ENCODE results near the gene FCAMR.

Gene FCAMR

DNA sequence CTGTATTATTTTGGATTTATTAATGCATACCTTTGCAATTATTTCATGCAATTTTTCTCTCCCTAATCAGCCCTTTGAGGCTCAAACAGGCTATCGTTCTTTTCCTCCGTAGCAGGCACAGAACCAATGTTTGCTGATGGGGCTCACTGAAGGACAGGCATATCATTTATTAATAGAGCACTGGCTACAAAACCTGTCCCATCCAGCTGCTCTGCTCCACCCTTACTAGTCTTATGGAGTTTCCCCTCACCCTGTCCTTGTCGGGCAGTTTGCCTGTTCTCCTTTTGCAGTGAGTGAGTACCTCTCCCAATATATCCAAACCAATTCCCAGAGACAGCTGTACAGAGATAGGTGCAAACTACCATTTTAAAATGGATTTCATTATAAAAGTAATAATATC lies 16.6 kb upstream of the FCAMR start:
- Histone ChIP-seq H3K9ac (ENCODE audit: low read depth, low read length) (no peak overlapping the region), H3K27me3 (ENCODE audit: control insufficient read depth, insufficient read depth, low read length) (no peaks in the 10 kb centered on the region), H3K9me3 (ENCODE audit: control insufficient read depth, insufficient read depth, low read length) (no peaks in the 10 kb centered on the region), H3K4me3 (ENCODE audit: low read depth, low read length) (no peak overlapping the region), H3K4me1 (ENCODE audit: control insufficient read depth, insufficient read depth, low read length) (peaks cover 20% of the 10 kb centered on the region), H3K36me3 (ENCODE audit: control insufficient read depth, insufficient read depth, low read length) (no peaks in the 10 kb centered on the region)

DNA sequence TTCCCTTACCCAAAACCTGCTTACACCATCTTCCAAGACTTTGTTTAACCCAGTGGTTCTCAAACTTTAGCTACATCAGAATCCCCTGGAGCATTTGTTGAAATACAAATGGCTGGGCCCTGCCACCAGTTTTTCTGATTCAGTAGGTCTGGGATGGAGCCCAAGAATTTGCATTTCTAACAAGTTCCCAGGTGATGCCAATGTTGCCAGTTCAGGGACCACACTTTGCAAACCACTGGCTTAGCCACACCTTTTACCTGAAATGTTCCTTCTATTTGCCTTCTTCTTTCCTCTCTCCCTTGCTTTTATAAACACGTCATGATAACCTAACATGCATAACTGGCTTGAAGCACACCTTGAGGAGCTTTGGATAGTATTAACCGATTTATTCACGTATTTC lies 16.1 kb upstream of the FCAMR start:
- Histone ChIP-seq H3K36me3 (ENCODE audit: control insufficient read depth, insufficient read depth, low read length) (no peaks in the 10 kb centered on the region), H3K9me3 (ENCODE audit: control insufficient read depth, insufficient read depth, low read length) (no peaks in the 10 kb centered on the region), H3K4me3 (ENCODE audit: low read depth, low read length) (no peak overlapping the region), H3K9ac (ENCODE audit: low read depth, low read length) (no peak overlapping the region), H3K27me3 (ENCODE audit: control insufficient read depth, insufficient read depth, low read length) (no peaks in the 10 kb centered on the region), H3K4me1 (ENCODE audit: control insufficient read depth, insufficient read depth, low read length) (peaks cover 22% of the 10 kb centered on the region)

DNA sequence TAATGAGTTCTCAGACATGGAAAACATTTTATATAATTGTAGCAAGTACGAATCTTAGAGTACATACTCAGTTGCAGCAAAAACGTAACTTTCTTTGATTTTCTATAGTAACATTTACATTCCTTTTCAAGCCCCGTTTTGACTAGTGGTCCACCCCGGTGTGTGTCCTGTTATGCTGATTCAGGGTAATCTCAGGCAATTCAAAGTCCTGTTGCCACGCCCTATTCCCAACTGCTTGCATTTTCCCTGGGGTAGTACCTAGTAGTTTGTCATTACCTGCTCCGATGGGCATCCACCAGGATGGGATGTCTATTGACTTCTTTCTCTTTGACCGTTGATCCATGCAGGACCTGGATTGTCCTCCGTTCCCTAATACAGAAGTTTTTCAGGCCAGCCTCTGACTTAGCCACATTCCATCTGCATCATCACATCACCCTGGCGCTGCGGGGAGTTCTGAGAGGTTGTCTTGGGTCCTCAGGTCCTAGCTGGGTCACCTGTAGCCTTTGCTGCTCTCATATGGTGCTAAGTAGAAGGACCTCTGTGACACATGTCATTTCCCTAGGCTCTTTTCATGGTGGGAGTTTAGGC lies 15.0 kb upstream of the FCAMR start:
- peak overlapping the region; percentile 2 for H3K4me3 ChIP-seq (ENCODE audit: low read depth, low read length)
- H3K9ac ChIP-seq (ENCODE audit: low read depth, low read length) = no peak overlapping the region
- no peaks in the 10 kb centered on the region for H3K27me3 ChIP-seq (ENCODE audit: control insufficient read depth, insufficient read depth, low read length)
- H3K4me1 ChIP-seq (ENCODE audit: control insufficient read depth, insufficient read depth, low read length) = peaks cover 22% of the 10 kb centered on the region
- no peaks in the 10 kb centered on the region for H3K36me3 ChIP-seq (ENCODE audit: control insufficient read depth, insufficient read depth, low read length)
- no peaks in the 10 kb centered on the region for H3K9me3 ChIP-seq (ENCODE audit: control insufficient read depth, insufficient read depth, low read length)

DNA sequence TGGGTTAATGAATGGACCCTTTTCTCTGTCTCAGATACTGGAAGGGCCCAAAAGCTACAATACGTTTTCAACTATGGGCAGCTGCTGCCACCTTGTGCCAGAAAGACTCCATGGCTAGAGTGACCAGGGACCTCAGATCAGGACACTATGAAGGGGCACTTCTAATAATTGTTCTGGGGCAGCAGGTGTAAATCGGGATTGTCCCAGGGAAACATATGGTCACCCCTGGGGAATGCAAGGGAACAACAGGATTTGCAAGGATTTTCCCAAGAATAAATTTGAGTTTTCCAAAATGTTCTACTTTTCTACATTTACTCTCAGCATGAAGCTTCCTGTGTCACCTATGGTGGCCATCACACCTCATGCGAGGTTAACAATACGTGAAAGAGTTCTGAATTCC lies 12.0 kb upstream of the FCAMR start:
- H3K4me3 ChIP-seq (ENCODE audit: low read depth, low read length) = no peak overlapping the region
- H3K27me3 ChIP-seq (ENCODE audit: control insufficient read depth, insufficient read depth, low read length) = no peaks in the 10 kb centered on the region
- H3K9me3 ChIP-seq (ENCODE audit: control insufficient read depth, insufficient read depth, low read length) = no peaks in the 10 kb centered on the region
- peaks cover 22% of the 10 kb centered on the region for H3K4me1 ChIP-seq (ENCODE audit: control insufficient read depth, insufficient read depth, low read length)
- no peak overlapping the region for H3K9ac ChIP-seq (ENCODE audit: low read depth, low read length)
- no peaks in the 10 kb centered on the region for H3K36me3 ChIP-seq (ENCODE audit: control insufficient read depth, insufficient read depth, low read length)

DNA sequence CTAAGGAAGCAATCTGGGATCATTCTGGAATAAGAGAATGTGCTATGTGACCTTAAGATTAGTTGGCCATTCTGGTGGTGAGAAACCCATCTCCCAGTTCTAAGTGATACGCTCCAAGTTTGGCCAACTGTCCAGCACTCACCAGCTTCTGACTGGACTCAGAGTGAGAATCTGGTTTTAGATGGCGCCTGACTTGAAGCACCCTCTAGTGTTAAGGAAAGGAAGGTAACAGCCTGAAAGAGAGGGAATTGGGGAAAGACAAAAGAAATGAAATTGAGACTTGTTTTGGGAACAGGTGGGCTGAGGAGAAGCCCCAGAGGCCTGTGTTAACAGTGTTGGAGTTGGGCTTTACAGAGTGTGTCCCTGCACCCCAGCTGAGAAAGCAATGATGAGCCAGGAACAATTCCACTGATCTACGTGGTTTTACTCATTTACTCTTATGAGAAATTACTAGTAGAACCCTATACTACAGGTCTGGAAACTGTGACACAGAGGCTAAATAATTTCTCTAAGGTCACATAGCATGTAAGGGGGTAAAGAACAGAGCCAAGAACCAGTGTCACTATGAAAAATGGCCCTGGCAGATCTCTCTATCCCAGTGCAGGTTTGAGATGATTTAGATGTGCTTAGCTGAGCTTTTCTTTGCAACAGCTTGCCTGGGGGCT lies 9.3 kb upstream of the FCAMR start:
- no peaks in the 10 kb centered on the region for H3K9me3 ChIP-seq (ENCODE audit: control insufficient read depth, insufficient read depth, low read length)

DNA sequence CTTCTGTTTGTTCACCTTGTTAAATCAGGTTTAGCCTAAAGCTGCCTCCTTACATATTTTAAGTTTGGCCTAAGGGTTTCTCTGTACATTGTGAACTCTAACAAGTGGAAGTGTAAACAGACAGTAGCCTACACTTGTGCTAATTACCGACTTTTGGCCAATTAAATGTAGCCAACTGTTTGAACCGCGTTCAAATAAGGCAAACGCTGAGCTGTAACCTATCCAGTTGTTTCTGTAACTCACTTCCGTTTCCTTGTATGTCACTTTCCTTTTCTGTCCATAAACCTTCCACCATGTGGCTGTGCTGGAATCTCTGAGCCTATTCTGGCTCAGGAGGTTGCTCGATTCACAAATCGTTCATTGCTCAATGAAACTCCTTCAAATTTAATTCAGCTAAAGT lies 8.0 kb upstream of the FCAMR start:
- peaks cover 6% of the 10 kb centered on the region for H3K4me1 ChIP-seq (ENCODE audit: control insufficient read depth, insufficient read depth, low read length)

More for the DNA sequence above, 9.3 kb upstream of the FCAMR start:
- Histone ChIP-seq H3K4me1 (ENCODE audit: control insufficient read depth, insufficient read depth, low read length) (peaks cover 6% of the 10 kb centered on the region), H3K9ac (ENCODE audit: low read depth, low read length) (no peak overlapping the region), H3K27me3 (ENCODE audit: control insufficient read depth, insufficient read depth, low read length) (no peaks in the 10 kb centered on the region), H3K36me3 (ENCODE audit: control insufficient read depth, insufficient read depth, low read length) (no peaks in the 10 kb centered on the region), H3K4me3 (ENCODE audit: low read depth, low read length) (no peak overlapping the region)

DNA sequence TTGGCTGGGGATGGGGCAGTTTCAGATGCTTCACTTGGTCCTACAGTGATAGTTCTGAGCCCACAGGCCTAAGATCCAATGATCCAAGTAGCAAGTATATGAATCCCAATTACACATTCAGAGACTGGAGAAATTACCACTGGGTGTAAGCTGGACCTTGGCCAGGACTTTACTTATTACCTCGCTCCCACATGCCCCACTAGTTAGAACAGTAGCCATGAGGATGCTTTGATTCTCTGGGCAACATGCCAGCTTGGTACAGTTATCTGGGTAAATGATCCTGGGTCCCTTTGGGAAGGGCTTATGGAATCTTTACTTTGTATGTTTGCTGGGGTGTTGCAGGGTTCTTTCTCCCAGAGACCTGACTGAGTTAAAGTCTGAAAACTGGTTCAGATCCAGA lies 5.0 kb upstream of the FCAMR start:
- no peak overlapping the region for H3K4me3 ChIP-seq (ENCODE audit: low read depth, low read length)
- no peak overlapping the region for H3K9ac ChIP-seq (ENCODE audit: low read depth, low read length)
- H3K9me3 ChIP-seq (ENCODE audit: control insufficient read depth, insufficient read depth, low read length) = no peaks in the 10 kb centered on the region
- H3K36me3 ChIP-seq (ENCODE audit: control insufficient read depth, insufficient read depth, low read length) = no peaks in the 10 kb centered on the region
- H3K4me1 ChIP-seq (ENCODE audit: control insufficient read depth, insufficient read depth, low read length) = no peaks in the 10 kb centered on the region
- H3K27me3 ChIP-seq (ENCODE audit: control insufficient read depth, insufficient read depth, low read length) = no peaks in the 10 kb centered on the region

More for the DNA sequence above, 8.0 kb upstream of the FCAMR start:
- Histone ChIP-seq H3K36me3 (ENCODE audit: control insufficient read depth, insufficient read depth, low read length) (no peaks in the 10 kb centered on the region), H3K9ac (ENCODE audit: low read depth, low read length) (no peak overlapping the region), H3K27me3 (ENCODE audit: control insufficient read depth, insufficient read depth, low read length) (no peaks in the 10 kb centered on the region), H3K4me3 (ENCODE audit: low read depth, low read length) (no peak overlapping the region), H3K9me3 (ENCODE audit: control insufficient read depth, insufficient read depth, low read length) (no peaks in the 10 kb centered on the region)

DNA sequence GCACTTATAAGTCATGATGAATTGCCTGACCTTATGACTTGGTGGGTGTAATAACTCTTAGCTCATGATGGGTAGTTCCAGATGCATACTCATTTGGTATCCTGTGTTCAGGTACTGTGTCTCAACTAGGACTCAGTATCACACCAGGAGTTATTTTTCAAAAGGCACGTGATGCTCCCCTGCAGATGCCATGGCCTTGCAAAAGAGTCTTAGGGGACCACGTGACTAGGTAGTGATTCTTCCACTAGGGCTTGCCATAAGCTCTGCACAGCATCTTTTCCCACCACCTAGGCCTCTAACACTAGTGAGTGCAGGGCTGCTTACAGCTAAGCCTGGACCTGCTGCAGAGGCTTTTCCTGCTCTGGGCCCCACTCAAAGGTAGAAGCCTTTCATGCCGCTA lies 3.9 kb upstream of the FCAMR start:
- Histone ChIP-seq H3K27me3 (ENCODE audit: control insufficient read depth, insufficient read depth, low read length) (no peaks in the 10 kb centered on the region), H3K9ac (ENCODE audit: low read depth, low read length) (no peak overlapping the region), H3K36me3 (ENCODE audit: control insufficient read depth, insufficient read depth, low read length) (no peaks in the 10 kb centered on the region), H3K4me3 (ENCODE audit: low read depth, low read length) (no peak overlapping the region), H3K4me1 (ENCODE audit: control insufficient read depth, insufficient read depth, low read length) (no peaks in the 10 kb centered on the region), H3K9me3 (ENCODE audit: control insufficient read depth, insufficient read depth, low read length) (no peaks in the 10 kb centered on the region)

DNA sequence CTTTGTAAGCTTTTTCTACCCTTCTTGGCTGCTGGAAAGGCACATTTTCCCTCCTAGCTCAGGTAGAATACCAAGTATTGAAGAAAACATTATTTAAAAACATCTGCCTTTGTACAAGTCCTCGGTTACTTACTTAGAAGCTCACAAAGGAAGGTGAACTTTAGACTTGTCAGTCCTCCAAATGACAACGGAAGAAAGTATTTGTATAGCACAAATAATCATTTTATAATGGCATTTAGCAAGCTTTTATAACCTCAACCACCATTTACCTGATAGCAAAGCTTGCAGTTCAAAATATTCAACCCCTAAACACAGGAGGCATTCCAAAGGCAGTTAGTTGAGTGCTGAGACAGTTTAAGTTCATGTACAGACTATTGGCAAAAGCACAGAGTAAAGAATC lies 2.5 kb upstream of the FCAMR start:
- no peaks in the 10 kb centered on the region for H3K4me1 ChIP-seq (ENCODE audit: control insufficient read depth, insufficient read depth, low read length)
- no peaks in the 10 kb centered on the region for H3K27me3 ChIP-seq (ENCODE audit: control insufficient read depth, insufficient read depth, low read length)
- H3K9ac ChIP-seq (ENCODE audit: low read depth, low read length) = no peak overlapping the region
- no peaks in the 10 kb centered on the region for H3K36me3 ChIP-seq (ENCODE audit: control insufficient read depth, insufficient read depth, low read length)
- no peaks in the 10 kb centered on the region for H3K9me3 ChIP-seq (ENCODE audit: control insufficient read depth, insufficient read depth, low read length)
- H3K4me3 ChIP-seq (ENCODE audit: low read depth, low read length) = no peak overlapping the region

DNA sequence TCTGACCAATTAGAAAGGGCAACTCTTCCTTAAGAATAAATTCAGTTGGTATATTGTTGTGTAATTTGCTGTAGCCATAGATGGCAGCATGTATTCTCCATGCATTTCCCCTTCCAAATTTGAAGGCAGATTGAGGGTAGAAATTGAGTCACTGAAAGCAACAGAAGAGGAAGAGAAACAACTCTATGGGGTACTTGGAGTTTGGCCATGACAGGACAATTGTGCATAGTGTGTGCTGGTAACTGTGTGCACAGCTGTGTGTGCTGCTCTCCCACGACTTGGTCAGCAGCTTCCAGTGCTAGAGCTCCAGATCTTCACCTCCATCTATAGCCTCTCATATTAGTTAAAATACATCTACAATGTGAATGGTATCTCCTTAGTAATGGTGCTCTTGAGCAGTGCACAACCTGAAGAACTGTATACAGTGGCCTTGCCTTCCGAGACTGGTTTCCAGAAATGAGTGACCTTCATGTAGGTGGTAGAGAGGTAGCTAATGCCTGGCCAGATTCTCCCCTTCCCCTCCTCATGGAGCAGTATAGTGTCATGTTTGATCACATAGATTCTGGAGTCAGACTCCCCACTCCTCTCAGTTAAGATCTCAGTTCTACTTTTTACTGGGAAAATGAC lies 882 bp upstream of the FCAMR start:
- Histone ChIP-seq H3K9ac (ENCODE audit: low read depth, low read length) (no peak overlapping the region), H3K4me1 (ENCODE audit: control insufficient read depth, insufficient read depth, low read length) (no peaks in the 10 kb centered on the region), H3K36me3 (ENCODE audit: control insufficient read depth, insufficient read depth, low read length) (no peaks in the 10 kb centered on the region)

DNA sequence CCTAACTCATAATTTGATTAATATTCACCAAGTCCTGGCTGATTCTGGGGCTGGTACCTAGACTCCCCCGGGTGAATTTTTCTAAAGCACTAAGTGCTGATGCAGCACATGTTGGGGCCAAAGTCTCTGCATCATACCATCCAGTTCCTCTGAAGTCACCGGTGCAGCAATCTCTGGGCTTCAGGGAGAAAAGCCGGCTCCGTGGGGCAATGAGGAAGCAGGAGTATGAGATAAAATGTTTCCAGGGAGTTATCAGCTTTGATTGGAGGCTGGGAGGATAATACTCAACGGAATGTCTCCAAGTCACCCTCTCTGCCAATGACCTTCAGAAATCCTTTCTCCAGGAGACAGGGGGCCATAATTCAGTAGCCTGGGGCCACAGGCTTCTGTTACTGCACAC lies 1.2 kb downstream of the FCAMR start:
- Histone ChIP-seq H3K9me3 (ENCODE audit: control insufficient read depth, insufficient read depth, low read length) (no peaks in the 10 kb centered on the region), H3K36me3 (ENCODE audit: control insufficient read depth, insufficient read depth, low read length) (no peaks in the 10 kb centered on the region), H3K4me1 (ENCODE audit: control insufficient read depth, insufficient read depth, low read length) (no peaks in the 10 kb centered on the region), H3K27me3 (ENCODE audit: control insufficient read depth, insufficient read depth, low read length) (no peaks in the 10 kb centered on the region), H3K9ac (ENCODE audit: low read depth, low read length) (no peak overlapping the region), H3K4me3 (ENCODE audit: low read depth, low read length) (no peak overlapping the region)

More for the DNA sequence above, 882 bp upstream of the FCAMR start:
- no peak overlapping the region for H3K4me3 ChIP-seq (ENCODE audit: low read depth, low read length)
- no peaks in the 10 kb centered on the region for H3K9me3 ChIP-seq (ENCODE audit: control insufficient read depth, insufficient read depth, low read length)
- H3K27me3 ChIP-seq (ENCODE audit: control insufficient read depth, insufficient read depth, low read length) = no peaks in the 10 kb centered on the region
